ENCODE data around the gene CSNK1G2. TPM values are rescaled to one million over a fixed set of nuclear protein-coding genes. Genes with fewer than 3 reads are reported as not detected.

CSNK1G2 gene
- total RNA-seq, 1 donor from 2014 or later: 21.8 TPM

DNA sequence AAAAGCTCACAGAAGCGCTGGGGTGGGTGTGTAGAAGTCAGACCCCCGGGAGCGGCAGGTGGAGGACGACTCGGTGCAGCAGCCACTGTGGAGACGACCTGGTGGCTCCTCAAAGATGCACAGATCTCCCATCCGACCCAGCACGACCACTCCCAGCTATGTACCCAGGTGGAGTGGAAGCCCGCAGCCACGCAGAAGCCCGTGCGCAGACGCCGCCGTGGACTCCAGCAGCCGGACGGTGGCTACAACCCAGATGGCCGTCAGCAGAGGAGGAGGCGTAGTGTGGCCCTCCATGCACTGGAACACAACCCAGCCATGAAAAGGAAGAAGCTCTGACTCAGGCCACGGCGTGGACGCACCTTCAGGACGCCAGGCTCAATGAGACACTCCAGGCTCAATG, 21.7 kb downstream of the CSNK1G2 start:
- DNase-seq (ENCODE audit: low spot score) (no peak), ATAC-seq (no peak)

DNA sequence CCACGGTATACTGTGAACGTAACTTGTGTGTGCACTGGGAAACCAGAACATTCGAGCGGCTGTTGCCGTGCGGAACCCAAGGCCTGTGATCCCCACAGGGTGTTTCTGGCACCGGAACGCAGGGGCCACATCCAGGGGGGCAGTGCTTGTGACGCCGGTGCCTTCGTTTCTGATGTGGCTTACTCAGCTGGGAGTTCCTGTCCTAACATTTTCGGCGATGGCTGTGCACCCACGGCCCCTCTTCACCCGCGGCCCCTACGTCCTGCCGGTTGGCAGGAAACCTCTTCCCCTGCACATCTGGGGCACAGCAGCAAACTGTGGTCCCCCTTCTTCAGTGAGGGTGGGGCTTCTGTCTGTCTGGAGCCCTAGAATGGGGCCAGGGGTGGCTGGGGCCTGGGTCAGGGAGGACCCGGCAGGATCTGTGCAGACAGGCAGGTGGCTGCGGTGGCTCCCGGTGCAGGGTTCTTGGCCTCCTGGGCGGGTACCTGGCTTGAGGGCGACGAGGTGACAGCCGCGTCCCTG, 26.2 kb downstream of the CSNK1G2 start:
- no peak for DNase-seq (ENCODE audit: low spot score)

DNA sequence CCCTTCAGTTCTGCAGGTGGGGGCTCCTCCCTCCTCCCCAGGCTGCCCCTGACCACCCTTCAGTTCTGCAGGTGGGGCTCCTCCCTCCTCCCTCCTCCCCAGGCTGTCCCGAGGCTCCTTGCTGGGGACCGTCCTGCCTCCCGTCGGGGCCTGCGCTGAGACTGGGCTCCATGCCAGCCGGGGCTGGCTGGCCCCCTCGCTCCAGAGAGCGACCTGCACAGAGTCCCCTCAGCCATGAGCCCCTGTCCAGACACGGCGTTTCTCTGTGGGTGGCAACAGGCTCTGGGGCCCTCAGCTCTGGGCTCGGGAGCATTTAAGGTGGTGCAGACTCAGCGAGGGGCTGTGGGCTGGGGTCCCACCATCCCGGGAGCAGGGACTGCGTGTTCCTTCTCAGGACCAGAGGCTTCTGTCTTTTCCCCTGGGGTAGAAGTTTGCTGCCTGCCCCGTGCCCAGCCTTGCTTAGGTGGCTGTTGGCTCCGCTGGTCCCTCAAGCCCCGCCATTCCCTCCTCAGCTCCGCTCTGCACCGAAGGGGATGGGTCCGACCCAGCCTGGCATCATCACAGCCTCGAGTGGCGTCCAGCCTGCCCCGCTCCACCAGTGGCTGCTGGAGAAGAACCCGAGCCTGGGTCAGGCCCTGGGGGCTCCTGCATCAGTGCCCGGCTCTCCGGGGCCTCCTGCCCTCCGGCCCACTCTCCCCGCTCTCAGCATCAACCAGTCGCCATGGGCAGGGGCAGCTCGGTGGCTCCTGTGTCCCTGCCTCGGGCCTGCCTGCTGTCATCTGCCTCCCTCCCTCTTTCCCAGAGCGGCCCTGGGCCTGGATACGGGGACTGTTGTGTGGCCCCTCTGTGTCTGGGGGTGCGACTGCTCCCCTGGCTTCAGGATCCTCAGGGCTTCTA, 27.6 kb downstream of the CSNK1G2 start:
- DNase-seq (ENCODE audit: low spot score) (no peak), ATAC-seq (peak; percentile 11)

More for the DNA sequence above, 26.2 kb downstream of the CSNK1G2 start:
- no peak for ATAC-seq

DNA sequence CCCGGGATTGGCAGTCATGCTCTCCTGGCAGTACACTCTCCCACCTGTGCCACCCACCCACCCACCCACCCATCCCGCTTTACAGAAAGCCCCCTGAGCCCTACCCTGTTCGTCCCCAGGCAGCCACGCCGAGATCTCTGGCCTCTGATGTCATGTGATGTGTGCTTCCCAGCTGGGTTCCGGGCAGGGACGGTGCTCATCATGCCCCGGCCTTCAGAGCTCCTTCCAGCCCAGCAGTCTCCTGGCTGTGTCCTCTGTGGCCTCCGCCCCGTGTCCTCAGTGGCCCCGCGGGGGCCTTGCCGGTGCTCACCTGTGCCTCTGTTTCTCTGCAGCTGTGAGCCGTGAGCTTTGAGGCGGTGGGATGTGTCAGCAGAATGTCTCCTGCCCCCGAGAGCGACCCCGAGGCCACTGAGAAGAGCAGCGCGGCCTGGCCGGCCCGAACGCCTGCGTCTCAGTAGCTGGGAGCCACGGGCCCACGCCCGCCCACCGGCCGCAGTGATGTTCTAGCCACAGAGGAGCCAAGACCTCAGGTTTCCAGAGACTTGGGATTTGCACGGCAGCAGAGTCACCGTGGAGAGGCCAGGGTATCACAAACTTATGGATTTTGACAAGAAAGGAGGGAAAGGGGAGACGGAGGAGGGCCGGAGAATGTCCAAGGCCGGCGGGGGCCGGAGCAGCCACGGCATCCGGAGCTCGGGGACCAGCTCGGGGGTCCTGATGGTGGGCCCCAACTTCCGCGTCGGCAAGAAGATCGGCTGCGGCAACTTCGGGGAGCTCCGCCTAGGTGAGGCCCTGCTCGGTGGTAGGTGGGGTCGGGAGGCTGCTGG, 28.4 kb downstream of the CSNK1G2 start:
- DNase-seq (ENCODE audit: low spot score) (no peak), ATAC-seq (no peak)

DNA sequence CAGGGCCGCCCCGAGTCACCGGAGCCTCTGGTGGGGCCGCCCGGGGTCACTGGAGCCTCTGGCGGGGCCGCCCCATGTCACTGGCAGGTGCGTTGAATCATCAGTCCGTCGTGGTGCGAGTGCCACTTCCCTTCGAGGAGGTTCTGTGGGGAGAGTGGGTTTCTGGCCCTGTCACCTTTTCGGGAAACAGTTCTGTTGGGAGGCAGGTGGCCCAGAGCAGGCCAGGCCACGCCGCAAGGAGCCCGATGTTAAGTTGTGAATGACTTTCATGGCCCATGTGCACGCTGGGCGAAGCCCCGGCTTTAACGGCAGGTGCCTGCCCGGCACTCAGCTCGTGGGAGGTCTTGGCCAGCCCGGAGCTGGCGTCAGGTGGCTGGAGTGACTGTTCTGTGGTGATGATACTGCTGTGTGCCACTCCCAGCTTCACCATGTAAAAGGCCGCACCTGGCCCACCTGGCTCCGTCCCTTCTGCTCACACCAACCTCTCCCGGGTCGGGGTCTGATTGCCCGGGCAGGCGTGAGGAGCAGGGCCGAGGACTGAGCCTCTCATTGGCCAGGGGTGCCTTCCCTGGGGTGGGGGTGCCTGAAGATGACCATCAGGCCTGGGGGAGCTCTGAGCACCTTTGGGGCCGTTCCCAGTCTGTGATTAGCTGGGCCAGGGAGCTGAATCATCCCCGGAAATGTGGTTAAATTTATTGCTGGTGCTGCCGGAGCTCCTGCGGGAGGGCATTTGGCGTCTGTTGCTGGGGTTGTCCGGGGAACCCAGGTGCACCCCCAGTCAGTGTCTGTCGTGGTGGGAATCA, 29.2 kb downstream of the CSNK1G2 start:
- ATAC-seq (no peak), DNase-seq (ENCODE audit: low spot score) (no peak)

DNA sequence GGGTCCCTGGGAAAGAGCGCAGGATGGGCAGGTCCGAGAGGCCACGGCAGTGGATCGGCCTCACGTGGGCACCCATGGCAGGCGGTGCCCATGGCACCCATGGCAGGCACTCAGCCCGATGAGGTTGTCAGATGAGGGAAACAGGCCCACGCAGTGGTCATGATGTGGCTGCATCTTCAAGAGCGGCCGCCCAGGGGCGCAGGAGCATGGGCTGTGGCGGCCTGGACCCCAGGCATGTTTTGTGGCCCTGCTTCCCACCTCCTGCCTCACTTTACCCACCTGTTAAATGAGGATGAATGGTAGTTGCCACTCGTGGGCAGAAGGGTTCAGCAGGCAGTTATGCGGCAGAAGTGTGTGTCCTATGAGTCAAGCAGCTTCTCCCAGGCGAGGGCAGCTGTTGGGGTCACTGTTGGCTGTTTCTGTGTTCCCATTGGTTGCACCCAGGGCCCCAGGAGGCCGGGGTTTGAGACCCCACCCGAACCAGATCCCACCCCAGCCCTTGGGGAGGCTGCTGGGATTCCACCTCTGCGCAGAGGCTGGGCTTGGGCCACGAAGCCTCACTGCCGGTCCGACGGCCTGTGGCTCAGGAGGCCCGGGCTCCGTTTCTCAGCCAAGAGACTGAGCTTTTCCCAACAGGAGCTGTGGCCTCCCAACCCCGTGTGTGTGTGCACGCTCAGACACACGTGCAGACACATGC, 30.0 kb downstream of the CSNK1G2 start:
- no peak for ATAC-seq
- DNase-seq (ENCODE audit: low spot score): no peak

DNA sequence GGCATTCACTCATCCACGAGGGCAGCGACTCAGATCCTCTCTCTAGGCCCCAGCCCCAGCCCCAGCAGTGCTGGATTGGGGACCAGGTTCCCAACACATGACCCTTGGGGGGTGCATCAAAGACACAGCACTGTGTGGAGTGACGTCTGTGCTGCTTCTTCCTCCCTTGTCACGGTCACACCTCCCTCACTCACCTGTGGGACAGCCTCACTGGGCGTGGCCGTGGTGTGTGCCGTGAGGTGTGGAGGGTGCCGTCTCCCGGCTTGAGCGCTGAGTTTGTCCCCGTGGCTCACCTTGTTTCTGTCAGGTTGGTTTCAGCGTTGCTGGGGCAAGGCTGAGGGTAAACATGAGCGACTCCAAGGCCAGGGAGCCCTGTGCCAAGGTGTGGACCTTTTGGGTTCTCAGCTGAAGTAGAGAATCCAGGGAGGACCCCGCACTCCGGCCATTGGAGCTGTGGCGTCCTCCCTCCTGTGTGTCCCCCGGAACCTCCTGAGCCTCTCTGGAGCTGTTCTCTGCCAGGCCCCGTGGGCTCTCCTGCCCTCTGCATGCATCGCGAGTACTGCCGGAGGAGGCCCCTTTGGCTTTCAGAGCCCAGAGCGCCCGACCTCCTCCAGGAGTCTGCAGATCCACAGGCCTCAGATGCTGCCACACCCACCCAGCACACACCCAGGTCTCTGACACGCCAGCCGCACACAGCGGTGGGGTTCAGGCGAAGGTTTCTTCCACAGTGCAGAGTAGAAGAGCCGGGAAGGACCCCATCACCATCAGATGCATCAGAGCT, 33.6 kb downstream of the CSNK1G2 start:
- DNase-seq (ENCODE audit: low spot score): no peak
- no peak for ATAC-seq

DNA sequence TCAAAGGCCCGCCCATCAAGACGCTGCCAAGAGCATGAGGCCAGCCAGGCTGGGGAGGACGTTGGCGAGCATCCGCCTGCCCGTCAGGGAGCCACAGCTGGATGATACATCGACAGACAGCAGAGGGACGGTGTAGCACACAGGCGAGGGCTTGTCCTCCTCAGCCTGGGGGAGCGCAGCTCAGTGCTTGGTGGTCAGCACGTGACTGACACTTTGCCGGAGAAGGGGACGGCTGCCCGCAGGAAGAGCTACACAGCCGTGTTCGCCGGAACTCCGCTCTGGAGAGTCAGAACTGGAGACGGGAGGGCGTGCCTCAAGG, 34.1 kb downstream of the CSNK1G2 start:
- no peak for ATAC-seq
- no peak for DNase-seq (ENCODE audit: low spot score)

DNA sequence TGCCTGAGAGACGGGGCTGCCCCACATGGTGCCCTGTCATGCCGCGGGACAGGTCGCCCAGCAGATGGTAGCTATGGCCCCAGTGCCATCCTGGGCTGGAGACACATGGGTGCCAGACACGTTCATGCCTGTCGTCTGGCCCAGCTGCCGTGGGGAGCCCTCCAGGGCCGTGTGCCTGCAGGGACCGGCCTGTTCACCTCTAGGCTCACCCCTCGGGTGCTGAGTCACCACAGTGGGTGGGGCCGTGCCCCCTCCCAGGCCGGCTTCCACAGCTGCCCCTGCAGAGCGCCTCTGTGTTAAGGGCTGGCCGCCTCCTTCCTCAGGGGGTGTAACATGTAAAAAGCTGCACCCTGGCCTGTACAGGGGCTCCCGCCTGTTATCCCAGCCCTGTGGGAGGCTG, 36.1 kb downstream of the CSNK1G2 start:
- ATAC-seq: no peak
- DNase-seq (ENCODE audit: low spot score): no peak

DNA sequence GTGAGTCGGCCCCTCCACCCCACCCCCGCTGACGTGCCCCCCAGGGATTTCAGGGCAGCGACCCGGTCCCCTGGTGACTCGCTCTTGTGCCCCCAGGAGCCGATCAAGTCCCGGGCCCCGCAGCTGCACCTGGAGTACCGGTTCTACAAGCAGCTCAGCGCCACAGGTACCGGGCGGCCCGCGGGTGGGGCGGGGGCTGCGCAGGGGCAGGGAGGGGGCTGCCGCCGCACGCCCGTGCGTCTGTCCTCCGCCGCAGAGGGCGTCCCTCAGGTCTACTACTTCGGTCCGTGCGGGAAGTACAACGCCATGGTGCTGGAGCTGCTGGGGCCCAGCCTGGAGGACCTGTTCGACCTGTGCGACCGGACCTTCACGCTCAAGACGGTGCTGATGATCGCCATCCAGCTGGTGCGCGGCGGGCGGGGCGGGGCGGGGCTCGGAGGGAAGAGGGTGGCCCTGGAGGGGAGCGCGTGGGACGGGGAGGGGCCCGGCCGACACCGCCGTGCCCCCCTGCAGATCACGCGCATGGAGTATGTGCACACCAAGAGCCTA, 37.4 kb downstream of the CSNK1G2 start:
- ATAC-seq (no peak), DNase-seq (ENCODE audit: low spot score) (no peak)

DNA sequence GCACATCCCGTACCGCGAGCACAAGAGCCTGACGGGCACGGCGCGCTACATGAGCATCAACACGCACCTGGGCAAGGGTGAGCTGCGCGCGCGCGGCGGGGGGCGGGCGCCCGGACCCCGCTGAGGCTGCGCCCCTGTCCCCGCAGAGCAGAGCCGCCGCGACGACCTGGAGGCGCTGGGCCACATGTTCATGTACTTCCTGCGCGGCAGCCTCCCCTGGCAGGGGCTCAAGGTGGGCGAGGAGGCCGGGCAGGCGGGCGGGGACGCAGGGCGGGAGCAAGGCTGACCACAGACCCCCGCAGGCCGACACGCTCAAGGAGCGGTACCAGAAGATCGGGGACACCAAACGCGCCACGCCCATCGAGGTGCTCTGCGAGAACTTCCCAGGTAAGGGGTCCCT, 38.0 kb downstream of the CSNK1G2 start:
- ATAC-seq (no peak), DNase-seq (ENCODE audit: low spot score) (no peak)

DNA sequence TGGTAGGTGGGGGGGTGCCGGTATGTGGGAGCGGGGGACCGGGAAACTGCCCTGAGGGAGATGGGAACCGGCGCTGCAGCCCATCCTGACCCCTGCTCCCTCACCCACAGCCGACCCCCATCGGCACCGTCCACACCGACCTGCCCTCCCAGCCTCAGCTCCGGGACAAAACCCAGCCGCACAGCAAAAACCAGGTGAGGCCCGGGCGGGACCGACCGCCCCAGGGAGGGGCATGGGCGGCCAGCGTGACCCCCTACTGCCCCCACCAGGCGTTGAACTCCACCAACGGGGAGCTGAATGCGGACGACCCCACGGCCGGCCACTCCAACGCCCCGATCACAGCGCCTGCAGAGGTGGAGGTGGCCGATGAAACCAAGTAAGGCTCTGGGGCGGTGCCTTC, 38.7 kb downstream of the CSNK1G2 start:
- no peak for DNase-seq (ENCODE audit: low spot score)

DNA sequence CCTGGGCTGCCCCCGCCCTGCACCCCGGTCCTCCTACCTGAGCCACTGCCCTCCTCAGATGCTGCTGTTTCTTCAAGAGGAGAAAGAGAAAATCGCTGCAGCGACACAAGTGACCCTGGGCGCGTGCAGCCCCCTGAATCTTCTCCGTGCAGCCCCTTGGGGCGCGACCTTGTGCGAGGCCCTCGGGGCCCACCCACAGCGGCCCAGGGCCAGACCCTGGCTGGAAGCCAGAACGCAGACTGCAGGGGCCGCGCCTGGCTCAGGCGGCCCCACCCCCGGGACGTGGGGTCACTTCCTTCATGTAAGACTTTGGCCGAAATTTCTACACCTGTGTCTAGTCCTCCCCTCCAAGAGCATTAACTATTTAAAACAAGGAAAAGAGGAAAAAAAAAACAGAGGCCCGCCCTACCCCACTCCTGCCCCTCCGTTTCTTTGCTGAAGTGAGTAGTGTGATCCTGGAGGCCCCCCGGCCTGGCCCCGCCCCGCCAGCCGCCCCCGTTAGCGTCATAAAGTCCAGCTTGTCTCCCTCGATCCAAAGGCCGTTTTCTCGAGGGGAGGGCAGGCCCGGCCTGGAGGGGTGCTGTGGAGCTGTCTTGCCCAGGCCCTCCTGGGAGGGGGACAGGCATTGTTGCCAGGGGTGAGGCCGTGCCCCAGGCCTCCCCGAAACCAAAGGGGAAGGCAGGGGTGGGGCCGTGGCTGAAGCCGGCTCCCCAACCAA, 39.3 kb downstream of the CSNK1G2 start:
- DNase-seq (ENCODE audit: low spot score): no peak
- no peak for ATAC-seq

More for the DNA sequence above, 38.7 kb downstream of the CSNK1G2 start:
- ATAC-seq: no peak

DNA sequence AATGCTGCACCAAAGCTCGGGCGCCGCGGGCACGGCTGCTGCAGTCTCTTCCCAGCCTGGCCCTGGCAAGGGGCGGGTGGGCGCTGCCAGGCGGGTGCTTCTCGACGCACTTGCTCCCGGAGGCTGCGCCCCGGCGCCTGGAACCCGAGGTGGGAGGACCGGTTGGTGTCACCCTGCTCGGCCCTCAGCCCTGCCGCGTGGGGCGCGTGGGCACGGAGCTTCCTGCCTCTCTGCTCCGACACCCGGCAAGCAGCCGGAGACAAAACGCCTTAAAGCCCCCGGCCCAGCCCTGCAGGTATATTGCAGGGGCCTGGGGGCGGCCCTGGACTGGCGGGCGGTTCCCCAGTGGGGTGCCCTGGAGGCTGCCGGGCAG, 39.8 kb downstream of the CSNK1G2 start:
- no peak for ATAC-seq
- DNase-seq (ENCODE audit: low spot score): no peak

DNA sequence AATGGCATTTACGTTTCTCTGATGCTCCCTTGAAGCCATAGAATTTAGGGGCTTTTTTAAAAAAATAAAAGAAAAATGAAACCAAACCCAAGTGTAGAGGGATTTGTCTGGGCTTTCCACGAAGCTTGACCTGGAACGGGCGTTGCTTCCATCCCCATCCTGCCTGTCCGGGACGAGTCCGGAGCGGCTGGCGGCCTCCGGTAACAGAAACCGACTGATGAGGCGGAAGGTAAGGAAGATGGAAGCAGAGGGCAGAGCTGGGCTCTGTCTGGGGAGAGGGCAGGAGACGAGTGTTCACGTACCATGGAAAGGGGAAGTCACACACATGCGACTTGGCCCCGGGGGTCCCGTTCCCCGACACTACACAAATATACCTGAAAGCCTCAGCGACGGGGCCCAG, 40.3 kb downstream of the CSNK1G2 start:
- DNase-seq (ENCODE audit: low spot score) (no peak), ATAC-seq (no peak)

DNA sequence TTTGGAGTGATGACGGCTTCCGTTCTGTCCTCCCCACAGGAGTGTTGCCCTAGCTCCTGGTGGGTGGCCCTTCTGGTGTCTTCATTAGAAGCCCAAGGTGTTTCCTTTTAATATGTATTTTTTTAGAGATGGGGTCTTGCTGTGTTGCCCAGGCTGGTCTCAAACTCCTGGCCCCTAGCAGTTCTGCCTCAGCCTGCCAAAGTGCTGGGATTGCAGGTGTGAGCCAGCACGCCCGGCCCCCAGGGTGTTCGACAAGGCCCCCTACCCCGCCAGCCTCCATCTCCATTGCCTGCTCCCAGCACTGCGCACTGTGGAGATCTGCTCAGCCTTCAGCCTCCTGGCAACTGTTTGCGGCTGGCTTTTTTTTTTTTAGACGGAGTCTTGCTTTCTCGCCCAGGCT, 43.4 kb downstream of the CSNK1G2 start:
- ATAC-seq (no peak), DNase-seq (ENCODE audit: low spot score) (no peak)

DNA sequence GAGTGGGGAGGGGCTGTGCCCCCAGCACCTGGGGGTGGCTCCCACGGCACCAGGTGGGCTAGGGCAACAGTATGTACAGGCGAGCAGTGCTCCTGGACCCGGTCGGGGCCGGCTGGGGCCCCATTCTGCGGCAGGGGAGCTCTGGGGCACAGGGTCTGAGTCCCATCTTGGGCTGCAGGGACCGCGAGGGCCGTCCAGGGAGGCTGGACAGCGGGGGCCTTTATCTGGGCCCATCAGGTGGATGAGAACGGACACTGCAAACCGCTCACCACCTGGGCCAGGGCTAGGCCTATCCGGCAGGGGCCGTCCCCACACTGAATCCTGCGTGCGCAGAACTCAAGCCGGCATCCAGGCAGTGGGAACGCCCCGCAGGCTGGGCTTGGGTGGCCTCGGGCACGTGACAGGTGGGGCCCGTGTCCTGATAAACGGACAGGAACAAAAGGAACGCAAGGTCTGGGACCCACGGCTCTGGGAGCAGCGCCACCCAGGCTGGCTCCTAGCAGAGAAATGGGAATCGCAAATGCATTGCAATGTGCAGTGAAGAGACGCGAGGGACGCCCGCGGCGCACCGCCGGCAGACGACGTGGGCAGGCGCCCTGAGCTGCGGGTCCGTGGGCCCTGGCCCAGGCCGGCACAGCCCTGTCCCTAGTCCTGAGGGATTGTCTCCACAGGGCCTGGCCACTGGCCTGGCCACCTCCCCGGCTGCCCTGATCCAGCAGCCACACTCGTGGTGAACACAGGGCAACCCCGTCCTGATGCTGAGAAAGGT, 44.8 kb downstream of the CSNK1G2 start:
- ATAC-seq: peak; percentile 22
- no peak for DNase-seq (ENCODE audit: low spot score)
